Measurements from ENCODE around the gene MYO1G.
"Not testable (repeated sequence)": the region's sequence is repeated elsewhere in the genome, so short reads cannot be mapped to it uniquely, and the experiment has no call there.

Gene MYO1G

GRCh38 chr7:44965441-44965903 lies 13.3 kb downstream of the MYO1G start:
- DNase-seq: no peak

- DNase-seq: no peak
Observed at GRCh38 chr7:44964831-44965440, 13.9 kb downstream of the MYO1G start.

- DNase-seq: peak; percentile 16
Observed at GRCh38 chr7:44964384-44964830, 14.4 kb downstream of the MYO1G start.

DNA sequence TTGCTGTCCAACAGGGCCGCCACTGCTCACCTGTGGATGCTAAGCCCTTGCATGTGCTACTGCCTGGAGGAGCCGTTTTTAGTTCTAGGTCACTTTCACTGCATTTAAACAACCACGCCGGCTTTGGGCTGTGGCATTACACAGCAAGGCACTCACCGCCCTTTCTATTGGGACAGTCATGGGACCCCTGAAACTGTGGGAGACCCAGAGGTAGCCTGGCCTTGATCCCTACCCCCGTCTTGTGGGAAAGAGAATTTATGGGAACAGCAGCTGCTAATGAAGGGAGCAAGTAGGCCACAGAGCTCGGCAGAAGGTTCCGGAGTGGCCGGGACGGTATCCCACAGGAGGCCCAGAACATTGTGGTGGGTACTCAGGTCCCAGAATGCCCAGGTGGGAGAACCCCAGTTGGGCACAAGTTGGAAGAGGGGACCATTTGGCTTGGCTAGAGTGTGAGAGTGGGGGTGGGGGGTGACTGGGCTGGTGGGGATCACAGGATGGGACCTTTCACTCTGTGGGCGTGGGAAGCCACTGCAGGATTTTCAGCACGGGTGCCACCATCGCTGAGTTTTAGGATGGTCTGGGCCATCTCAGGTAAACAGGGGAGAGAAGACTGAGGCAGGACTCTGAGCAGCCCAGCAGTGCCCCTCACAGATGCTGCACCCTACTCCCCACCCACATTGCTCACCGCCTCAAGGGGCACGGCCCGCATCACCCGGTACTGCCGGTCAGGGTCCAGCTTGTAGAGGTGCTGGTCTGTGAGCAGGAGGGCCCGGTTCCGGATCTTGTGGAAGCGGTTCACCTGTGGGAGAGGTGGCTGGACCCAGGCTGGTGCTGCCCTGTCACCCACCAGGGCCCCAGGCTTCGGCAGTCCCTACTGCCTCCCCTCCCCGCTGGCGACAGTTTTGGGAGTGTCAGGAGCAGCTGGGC lies 15.2 kb downstream of the MYO1G start:
- DNase-seq: no peak

DNA sequence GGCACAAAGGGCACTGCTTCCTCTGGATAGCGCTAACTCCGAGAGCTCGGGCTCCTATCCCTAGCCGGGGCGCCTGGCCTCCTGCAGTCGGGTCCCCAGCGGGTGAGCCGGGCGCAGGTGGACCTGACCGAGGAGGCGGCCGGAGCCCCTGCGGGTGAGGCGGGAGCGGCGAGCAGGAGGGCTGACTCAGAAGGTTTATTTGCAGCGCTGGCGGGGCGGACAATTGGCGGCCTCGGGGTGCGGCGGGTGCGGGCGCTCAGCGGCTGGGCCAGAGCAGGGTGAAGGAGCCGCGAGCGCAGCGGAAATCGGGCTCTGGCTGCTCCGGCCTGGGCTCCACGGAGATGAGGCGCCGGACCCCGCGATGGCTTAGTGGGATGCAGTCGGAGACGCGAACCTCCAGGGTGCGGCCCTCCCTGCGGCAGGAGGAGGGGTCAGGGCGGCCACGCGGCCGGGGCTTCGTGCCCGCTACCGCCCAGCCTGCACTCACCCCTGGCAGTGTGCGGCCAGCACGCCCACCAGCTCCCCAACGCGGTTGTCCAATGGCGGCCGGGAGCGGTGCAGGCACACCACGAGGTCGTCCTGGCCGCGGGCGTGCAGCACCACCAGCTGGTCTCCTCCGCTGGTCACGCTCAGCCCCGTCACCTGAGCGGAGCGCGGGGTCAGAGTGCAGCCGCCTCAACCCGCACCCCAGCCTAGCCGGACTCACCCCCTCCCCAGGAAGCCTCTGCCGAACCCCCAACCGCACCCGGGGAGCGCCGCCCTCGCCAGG lies 16.1 kb downstream of the MYO1G start:
- no peak for DNase-seq

GRCh38 chr7:44961844-44962482 lies 16.9 kb downstream of the MYO1G start:
- no peak for DNase-seq

GRCh38 chr7:44960011-44960580 lies 18.7 kb downstream of the MYO1G start:
- DNase-seq: no peak

DNA sequence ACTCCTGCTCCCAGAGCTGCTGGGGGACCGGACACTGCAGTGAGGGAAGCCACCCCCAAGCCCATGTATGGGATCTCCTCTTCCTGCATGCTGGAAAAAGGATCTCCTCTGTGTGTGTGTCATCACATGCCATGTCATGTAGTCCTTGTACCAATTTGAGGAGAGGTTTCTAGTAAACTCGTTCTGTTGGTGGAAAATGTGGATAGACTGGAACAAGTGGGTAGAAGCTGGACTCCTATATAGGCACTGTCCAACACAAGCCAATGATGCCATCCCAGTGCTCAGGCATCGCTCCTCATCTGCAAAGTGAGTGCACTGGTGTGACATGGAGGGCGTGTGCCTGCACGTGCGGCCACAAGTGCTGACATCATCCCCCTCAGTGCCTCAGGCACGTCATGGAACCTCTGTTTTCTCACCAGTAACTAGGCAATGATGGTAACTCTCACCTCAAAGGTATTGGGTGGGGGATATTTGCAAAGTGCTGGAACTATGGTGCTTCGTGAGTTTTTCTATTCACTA lies 19.3 kb downstream of the MYO1G start:
- DNase-seq: no peak

DNA sequence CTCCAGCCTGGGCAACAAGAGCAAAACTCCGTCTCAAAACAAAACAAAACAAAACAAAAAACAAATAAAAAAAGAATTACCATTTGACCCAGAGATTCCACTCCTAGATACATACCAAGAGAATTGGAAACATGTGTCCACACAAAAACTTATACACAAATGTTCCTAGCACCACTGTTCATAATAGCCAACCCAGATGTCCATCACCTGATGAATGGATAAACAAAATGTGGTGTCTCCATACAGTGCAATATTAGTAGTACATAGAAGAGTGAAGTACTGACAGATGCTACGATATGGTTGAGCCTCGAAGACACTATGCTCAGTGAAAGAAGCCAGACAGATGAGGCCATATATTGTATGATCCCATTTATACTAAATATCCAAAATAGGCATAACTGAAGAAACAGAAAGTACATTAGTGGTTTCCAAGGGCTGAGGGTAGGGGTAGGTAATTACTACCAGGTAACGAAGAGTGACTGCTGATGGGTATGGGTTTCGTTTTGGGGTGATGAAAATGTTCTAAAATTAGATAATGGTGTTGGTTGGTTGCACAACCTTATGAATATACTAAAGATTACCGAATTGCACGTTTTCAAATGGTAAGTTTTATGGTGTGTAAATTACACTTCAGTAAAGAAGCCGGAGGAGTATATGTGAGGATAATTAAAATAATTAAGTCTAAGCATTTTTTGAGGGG lies 20.0 kb downstream of the MYO1G start:
- DNase-seq: no peak

DNA sequence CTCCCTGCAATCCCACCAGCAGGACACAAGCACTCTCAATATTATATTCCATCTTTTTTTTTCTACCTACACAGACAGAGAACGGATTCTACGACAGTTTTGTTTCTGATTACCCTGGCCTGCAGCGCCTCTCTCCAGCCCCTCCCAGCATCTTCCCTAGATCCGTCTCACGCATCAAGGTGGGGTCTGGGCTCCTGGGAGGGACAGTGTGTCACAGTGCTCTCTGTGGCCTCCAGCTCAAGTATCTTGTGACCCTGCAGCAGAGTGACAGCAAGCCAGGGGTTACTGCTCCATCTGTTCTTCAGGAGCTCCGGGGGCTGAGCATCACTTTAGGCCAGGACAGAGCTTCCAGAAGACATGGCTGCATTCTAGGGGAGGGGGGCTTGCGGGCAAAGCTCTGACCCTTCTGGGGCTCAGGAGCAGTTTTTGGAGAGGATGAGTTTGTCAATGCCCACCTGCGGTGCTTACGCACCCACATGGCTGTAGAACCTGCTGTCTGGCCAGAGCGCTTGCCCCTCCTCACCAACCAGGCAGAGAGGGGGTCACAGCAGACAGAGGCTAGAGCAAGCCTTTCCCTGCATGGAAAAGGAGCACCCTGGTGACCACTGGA lies 22.6 kb downstream of the MYO1G start:
- DNase-seq: no peak

GRCh38 chr7:44955733-44956132 lies 23.1 kb downstream of the MYO1G start:
- DNase-seq: no peak

- DNase-seq: no peak
Observed at GRCh38 chr7:44953156-44953555, 25.7 kb downstream of the MYO1G start.

DNA sequence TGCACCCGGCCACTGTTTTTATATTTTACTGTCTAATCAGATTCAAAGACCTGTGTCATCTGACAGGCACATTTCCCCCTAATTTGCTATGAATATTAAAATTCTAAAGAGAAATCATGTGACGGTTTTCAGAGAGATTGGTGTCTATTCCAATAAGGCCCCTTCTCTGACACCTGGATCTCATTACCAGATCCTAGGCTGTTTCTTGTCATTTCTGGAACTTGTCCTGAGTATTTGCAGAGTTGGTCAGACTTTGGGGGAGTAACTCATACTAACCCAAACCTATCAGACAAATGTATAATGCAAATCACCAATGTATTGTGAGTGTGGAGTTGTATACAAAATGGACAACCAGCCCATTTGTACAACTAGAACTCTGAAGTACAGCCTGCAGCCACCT lies 29.5 kb downstream of the MYO1G start:
- DNase-seq: no peak

GRCh38 chr7:44945479-44945878 lies 33.3 kb downstream of the MYO1G start:
- DNase-seq: no peak

GRCh38 chr7:44944821-44945220 lies 34.0 kb downstream of the MYO1G start:
- DNase-seq: no peak

- no peak for DNase-seq
Observed at GRCh38 chr7:44943631-44944030, 35.2 kb downstream of the MYO1G start.

DNA sequence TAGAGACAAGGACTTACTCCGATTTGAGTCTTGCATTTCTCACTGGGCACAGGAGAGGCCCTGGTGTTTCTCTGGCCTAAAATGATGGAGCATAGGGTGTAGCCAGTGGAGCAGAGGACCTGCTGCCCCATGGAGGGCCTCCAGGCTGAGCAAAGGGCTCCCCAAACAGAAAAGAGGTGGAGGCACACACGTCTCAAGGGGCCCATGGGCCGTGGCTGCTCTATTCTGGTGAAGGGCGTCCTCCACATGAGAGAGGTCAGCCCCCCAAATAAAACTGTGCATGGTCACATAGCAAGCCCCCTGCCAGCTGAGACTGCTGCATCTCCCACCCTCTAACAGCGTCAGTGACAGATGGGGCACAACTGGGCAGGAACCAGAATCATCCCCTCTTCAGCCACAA lies 41.4 kb downstream of the MYO1G start:
- no peak for DNase-seq

DNA sequence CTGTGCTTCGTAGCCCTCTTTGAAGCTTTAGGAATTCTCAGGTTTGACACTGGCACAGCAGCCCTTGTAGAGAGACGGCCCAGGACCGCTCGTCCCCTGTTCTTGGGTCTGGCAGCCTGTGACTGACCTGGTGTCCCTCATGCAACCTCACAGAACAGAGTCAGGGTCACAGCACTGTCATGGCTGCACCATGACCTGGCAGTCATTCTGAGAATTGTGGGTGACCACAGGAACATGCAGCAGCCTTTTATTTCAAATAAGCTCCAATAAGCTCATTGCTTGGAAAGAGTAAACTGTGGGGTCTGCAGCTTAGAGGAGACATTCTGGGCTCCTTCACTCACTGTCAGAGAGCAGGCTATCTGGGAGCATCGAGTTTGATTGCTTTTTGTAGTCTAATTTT lies 42.5 kb downstream of the MYO1G start:
- no peak for DNase-seq

DNA sequence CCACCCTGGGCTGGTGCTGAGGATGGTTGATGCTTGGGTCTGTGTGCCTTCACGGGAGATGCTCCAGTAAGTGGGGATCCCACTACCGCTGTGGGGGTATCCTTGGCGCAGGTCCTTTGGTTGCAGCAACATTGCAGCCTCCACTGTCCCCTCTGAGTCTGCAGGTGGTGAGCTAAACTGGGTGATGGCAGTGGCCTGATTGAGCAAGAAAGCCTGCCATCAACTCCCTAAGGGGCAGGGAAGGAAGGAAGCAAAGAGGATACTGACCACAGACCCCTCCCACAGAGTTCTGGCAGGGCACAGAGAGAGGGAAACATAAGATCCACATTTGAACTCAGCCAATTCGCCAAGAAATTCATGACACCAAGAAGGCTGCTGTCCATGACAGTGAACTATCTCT lies 43.2 kb downstream of the MYO1G start:
- no peak for DNase-seq

DNA sequence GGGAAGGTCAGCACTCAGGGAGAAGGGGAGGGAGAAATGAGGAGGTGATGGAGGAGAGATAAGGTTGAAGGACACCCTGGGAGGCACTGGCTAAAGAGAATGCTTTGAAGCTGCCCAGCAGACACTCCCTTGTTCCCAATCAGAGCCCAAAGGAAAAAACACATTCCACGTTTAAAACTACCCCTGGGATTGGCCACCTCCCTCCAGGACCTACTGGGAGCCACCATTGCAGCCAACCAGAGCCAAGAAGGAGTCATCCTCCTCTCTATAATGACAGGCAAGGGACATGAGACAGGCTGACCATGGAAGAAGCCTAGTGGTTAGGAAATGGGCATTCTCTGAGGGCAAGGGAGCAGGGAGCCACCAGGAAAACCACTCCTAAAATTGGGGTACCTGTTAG lies 43.8 kb downstream of the MYO1G start:
- no peak for DNase-seq

GRCh38 chr7:44934510-44934909 lies 44.3 kb downstream of the MYO1G start:
- not testable (repeated sequence) for DNase-seq

All from SHP77 treated with DMSO at 0.1 percent for 48 hours (cell line).